Mesendoderm (in vitro differentiated cells): ENCODE results near the gene ADAMTS12.
"Not testable (repeated sequence)": the region's sequence is repeated elsewhere in the genome, so short reads cannot be mapped to it uniquely, and the experiment has no call there.

Experiments
- DNase-seq: peaks from one replicate; pipeline ENCODE4 v3.0.0; 2013
- H2AK5ac ChIP-seq: 2 replicates; pipeline ENCODE4 v1.6.1; 2013; ENCODE audit warnings: low read length, inconsistent platforms
- H2BK120ac ChIP-seq: 2 replicates; pipeline ENCODE4 v1.6.1; 2013; ENCODE audit warnings: low read depth, mild to moderate bottlenecking, low read length, moderate library complexity, mixed read lengths
- H2BK15ac ChIP-seq: replicated peaks from 2 replicates; pipeline ENCODE4 v1.6.1; 2013; ENCODE audit warnings: low read depth, mild to moderate bottlenecking, moderate library complexity
- H2BK5ac ChIP-seq: 2 replicates; pipeline ENCODE4 v1.6.1; 2013; ENCODE audit warnings: low read length, inconsistent platforms
- H3K18ac ChIP-seq: 2 replicates; pipeline ENCODE4 v1.6.1; 2013; ENCODE audit warnings: mild to moderate bottlenecking, low read length, mixed read lengths
- H3K23ac ChIP-seq: one replicate; pipeline ENCODE4 v1.6.1; 2013; ENCODE audit warnings: low read length
- H3K27ac ChIP-seq: 2 replicates; pipeline ENCODE4 v1.5.1; 2013; ENCODE audit warnings: low read depth, mild to moderate bottlenecking, inconsistent platforms, low read length, moderate library complexity
- H3K27me3 ChIP-seq: 2 replicates; pipeline ENCODE4 v1.6.1; 2013; ENCODE audit warnings: low read length, control low read depth, mild to moderate bottlenecking, inconsistent platforms; ENCODE audit not compliant: insufficient read depth, poor library complexity
- H3K36me3 ChIP-seq: 2 replicates; pipeline ENCODE4 v1.6.1; 2013; ENCODE audit warnings: low read length, inconsistent platforms; ENCODE audit not compliant: control insufficient read depth, insufficient read depth
- H3K4ac ChIP-seq: one replicate; pipeline ENCODE4 v1.6.1; 2013; ENCODE audit warnings: low read depth, mild to moderate bottlenecking, low read length, moderate library complexity
- H3K4me1 ChIP-seq: 2 replicates; pipeline ENCODE4 v1.6.1; 2013; ENCODE audit warnings: low read depth, low read length, inconsistent platforms; ENCODE audit not compliant: control insufficient read depth
- H3K4me2 ChIP-seq: 2 replicates; pipeline ENCODE4 v1.6.1; 2013; ENCODE audit warnings: low read length
- H3K4me3 ChIP-seq: 2 replicates; pipeline ENCODE4 v1.5.1; 2013; ENCODE audit warnings: mild to moderate bottlenecking, low read length
- H3K56ac ChIP-seq: one replicate; pipeline ENCODE4 v1.6.1; 2013; ENCODE audit warnings: low read length
- H3K79me1 ChIP-seq: 2 replicates; pipeline ENCODE4 v1.6.1; 2013; ENCODE audit warnings: low read length, inconsistent platforms
- H3K79me2 ChIP-seq: 2 replicates; pipeline ENCODE4 v1.6.1; 2013; ENCODE audit warnings: mild to moderate bottlenecking, low read length; ENCODE audit not compliant: control insufficient read depth, insufficient read depth
- H3K9ac ChIP-seq: 2 replicates; pipeline ENCODE4 v1.6.1; 2013; ENCODE audit warnings: low read length, inconsistent platforms
- H4K5ac ChIP-seq: one replicate; pipeline ENCODE4 v1.6.1; 2013; ENCODE audit warnings: low read length
- H4K8ac ChIP-seq: one replicate; pipeline ENCODE4 v1.6.1; 2013; ENCODE audit warnings: low read depth, mild to moderate bottlenecking, control low read depth, low read length, moderate library complexity
- WGBS: extraction: QIAGEN DNeasy Blood & Tissue Kit; methylation state at CpG from one replicate; pipeline ENCODE4 v1.1.7; 2013; ENCODE audit warnings: low lambda C conversion rate, missing lambda C conversion rate; ENCODE audit not compliant: insufficient coverage; ENCODE audit errors: extremely low coverage; 5-methylcytosine and 5-hydroxymethylcytosine counted together

ADAMTS12 gene

DNA sequence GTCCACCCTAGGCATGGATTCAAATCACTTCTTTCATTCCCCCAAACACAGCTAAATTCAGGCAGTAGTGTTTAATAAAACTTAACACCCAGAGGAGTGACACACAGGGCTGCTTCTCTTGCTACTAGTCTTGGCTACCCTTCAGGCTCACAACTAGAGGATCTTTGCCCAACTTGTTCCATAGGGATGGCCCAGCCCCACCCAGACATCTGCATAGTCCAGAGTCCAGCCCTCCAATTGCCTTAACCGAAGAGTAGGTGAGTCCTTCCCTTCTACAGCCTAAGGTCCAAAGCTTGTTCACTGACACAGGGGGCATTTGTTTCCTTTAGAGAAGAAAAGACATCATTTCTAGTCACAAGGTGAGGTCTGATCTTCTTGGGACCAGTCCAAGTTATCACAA lies 29.2 kb upstream of the ADAMTS12 start:
- no peak overlapping the region for H3K4me3 ChIP-seq
- no peak overlapping the region for H2BK120ac ChIP-seq
- no peak overlapping the region for H3K4ac ChIP-seq
- no peak overlapping the region for H4K5ac ChIP-seq
- H3K4me1 ChIP-seq, result no peaks in the 10 kb centered on the region
- H3K23ac ChIP-seq, result no peak overlapping the region
- no peak overlapping the region for H3K18ac ChIP-seq
- no peak overlapping the region for H2AK5ac ChIP-seq
- H3K4me2 ChIP-seq, result no peak overlapping the region
- H3K27me3 ChIP-seq, result no peaks in the 10 kb centered on the region
- no CpG with 5 or more reads among the region's 1 CpG for WGBS
- H3K79me1 ChIP-seq, result no peaks in the 10 kb centered on the region
- no peak overlapping the region for H2BK15ac ChIP-seq
- no peaks in the 10 kb centered on the region for H3K79me2 ChIP-seq
- no peak overlapping the region for H3K9ac ChIP-seq
- H3K27ac ChIP-seq, result no peak overlapping the region
- DNase-seq, result no peak
- no peak overlapping the region for H4K8ac ChIP-seq
- H2BK5ac ChIP-seq, result no peak overlapping the region
- no peak overlapping the region for H3K56ac ChIP-seq
- no peaks in the 10 kb centered on the region for H3K36me3 ChIP-seq

DNA sequence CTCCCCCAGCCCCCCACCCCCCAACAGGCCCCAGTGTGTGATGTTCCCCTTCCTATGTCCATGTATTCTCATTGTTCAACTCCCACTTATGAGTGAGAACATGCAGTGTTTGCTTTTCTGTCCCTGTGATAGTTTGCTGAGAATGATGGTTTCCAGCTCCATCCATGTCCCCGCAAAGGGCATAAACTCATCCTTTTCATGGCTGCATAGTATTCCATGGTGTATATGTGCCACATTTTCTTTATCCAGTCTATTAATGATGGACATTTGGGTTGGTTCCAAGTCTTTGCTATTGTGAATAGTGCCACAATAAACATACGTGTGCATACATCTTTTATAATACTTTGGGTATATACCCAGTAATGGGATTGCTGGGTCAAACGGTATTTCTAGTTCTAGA lies 23.1 kb upstream of the ADAMTS12 start:
- H3K56ac ChIP-seq, H3K27me3 ChIP-seq, H3K36me3 ChIP-seq, H3K27ac ChIP-seq, H4K8ac ChIP-seq, H3K4ac ChIP-seq, H3K79me1 ChIP-seq, H3K4me3 ChIP-seq, H3K79me2 ChIP-seq, H2BK5ac ChIP-seq, H3K9ac ChIP-seq, H3K18ac ChIP-seq, H4K5ac ChIP-seq, H2BK15ac ChIP-seq, H2AK5ac ChIP-seq, H3K23ac ChIP-seq, DNase-seq, H3K4me2 ChIP-seq, H3K4me1 ChIP-seq, H2BK120ac ChIP-seq: not testable (repeated sequence)
- WGBS, result no CpG with 5 or more reads among the region's 3 CpGs

DNA sequence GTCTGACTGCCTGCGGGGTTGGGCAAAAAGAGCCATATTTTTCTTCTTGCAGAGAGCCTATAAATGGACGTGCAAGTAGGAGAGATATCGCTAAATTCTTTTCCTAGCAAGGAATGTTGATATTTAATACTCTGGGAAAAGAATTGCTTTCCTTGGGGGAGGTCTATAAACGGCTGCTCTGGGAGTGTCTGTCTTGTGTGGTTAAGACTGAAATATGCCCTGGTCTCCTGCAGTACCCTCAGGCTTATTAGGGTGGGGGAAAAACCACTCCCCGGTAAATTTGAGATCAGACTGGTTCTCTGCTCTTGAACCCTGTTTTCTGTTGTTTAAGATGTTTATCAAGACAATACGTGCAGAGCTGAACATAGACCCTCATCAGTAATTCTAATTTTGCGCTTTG lies 14.5 kb upstream of the ADAMTS12 start:
- not testable (repeated sequence) for H3K23ac ChIP-seq, H3K56ac ChIP-seq, H3K4ac ChIP-seq, H3K9ac ChIP-seq, H2AK5ac ChIP-seq, H3K79me2 ChIP-seq, H3K4me1 ChIP-seq, H3K27ac ChIP-seq, H3K4me2 ChIP-seq, H2BK5ac ChIP-seq, H4K8ac ChIP-seq, H3K27me3 ChIP-seq, H3K79me1 ChIP-seq, H3K18ac ChIP-seq, H3K36me3 ChIP-seq, H4K5ac ChIP-seq, H2BK15ac ChIP-seq, H2BK120ac ChIP-seq, H3K4me3 ChIP-seq
- DNase-seq, result peak; percentile 33
- no CpG with 5 or more reads among the region's 7 CpGs for WGBS

DNA sequence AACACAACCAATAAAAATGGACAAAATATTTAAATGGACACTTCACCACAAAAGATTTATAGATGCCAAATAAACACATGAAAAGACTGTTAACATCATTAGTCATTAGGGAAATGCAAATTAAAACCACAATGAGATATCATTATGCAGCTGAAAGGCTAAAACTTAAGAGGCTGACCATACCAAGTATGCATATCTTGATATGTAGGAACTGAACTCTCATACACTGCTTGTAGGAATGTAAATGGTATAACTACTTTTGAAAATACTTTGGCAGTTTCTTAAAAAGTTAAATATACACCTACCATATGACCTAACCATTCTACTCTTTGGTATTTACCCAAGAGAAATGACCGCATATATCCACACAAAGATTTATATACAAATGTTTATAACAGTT lies 13.6 kb upstream of the ADAMTS12 start:
- H2BK5ac ChIP-seq, result no peak overlapping the region
- no peak overlapping the region for H3K9ac ChIP-seq
- no CpG with 5 or more reads among the region's 1 CpG for WGBS
- H3K4me2 ChIP-seq, result no peak overlapping the region
- H3K56ac ChIP-seq, result no peak overlapping the region
- H3K27me3 ChIP-seq, result no peaks in the 10 kb centered on the region
- no peak overlapping the region for H2BK120ac ChIP-seq
- H2BK15ac ChIP-seq, result no peak overlapping the region
- H3K79me1 ChIP-seq, result no peaks in the 10 kb centered on the region
- no peaks in the 10 kb centered on the region for H3K36me3 ChIP-seq
- no peak overlapping the region for H3K4ac ChIP-seq
- no peak overlapping the region for H4K5ac ChIP-seq
- no peak for DNase-seq
- H4K8ac ChIP-seq, result no peak overlapping the region
- H3K18ac ChIP-seq, result no peak overlapping the region
- no peak overlapping the region for H2AK5ac ChIP-seq
- no peak overlapping the region for H3K4me3 ChIP-seq
- H3K79me2 ChIP-seq, result no peaks in the 10 kb centered on the region
- no peak overlapping the region for H3K27ac ChIP-seq
- H3K4me1 ChIP-seq, result no peaks in the 10 kb centered on the region
- no peak overlapping the region for H3K23ac ChIP-seq

DNA sequence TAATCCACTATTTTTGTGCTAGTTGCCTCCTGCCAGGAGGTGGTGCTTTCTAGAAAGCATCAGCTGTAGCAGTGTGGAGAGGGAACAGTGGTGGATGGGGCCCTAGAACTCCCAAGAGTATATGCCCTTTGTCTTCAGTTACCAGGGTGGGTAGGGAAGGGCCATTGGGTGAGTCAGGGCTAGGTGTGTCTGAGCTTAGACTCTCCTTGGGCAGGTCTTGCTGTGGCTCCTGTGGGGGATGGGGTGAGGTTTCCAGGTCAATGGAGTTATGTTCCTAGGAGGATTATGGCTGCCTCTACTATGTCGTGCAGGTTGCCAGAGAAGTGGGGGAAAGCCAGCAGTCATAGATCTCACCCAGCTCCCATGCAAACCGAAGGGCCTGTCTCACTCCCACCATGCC lies 11.3 kb upstream of the ADAMTS12 start:
- no peaks in the 10 kb centered on the region for H3K79me2 ChIP-seq
- no peak overlapping the region for H3K56ac ChIP-seq
- H3K18ac ChIP-seq, result no peak overlapping the region
- no peak overlapping the region for H3K4ac ChIP-seq
- no peaks in the 10 kb centered on the region for H3K36me3 ChIP-seq
- H3K4me1 ChIP-seq, result no peaks in the 10 kb centered on the region
- H3K4me2 ChIP-seq, result no peak overlapping the region
- no peak overlapping the region for H2BK120ac ChIP-seq
- H4K5ac ChIP-seq, result no peak overlapping the region
- H3K23ac ChIP-seq, result no peak overlapping the region
- no peak overlapping the region for H3K9ac ChIP-seq
- WGBS, result no CpG with 5 or more reads among the region's 2 CpGs
- no peaks in the 10 kb centered on the region for H3K79me1 ChIP-seq
- no peaks in the 10 kb centered on the region for H3K27me3 ChIP-seq
- no peak overlapping the region for H2BK5ac ChIP-seq
- no peak for DNase-seq
- H2AK5ac ChIP-seq, result no peak overlapping the region
- no peak overlapping the region for H4K8ac ChIP-seq
- H3K4me3 ChIP-seq, result no peak overlapping the region
- H3K27ac ChIP-seq, result no peak overlapping the region
- H2BK15ac ChIP-seq, result no peak overlapping the region

DNA sequence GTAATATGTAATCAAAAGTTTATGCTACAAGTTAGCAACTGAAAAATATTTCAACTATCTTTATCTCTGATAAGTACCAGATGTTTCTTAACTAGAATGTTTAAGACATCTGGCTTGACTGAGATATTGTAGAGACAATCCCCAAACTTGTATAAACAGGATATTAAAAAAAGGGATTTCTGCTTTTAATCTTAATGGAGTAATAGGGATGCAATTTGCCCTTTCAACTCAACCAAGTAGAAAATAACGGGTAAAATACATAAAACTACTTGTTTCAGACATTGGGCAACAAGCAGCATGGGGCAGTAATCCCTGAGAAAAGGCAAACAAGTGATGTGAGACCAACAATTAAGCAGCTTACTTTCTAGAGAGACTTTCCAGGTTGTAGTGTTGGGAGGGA lies 9.4 kb upstream of the ADAMTS12 start:
- no CpG with 5 or more reads among the region's 1 CpG for WGBS

More for the DNA sequence above, 9.4 kb upstream of the ADAMTS12 start:
- Histone ChIP-seq H3K23ac (no peak overlapping the region), H3K36me3 (no peaks in the 10 kb centered on the region), H3K4me2 (no peak overlapping the region), H3K4me3 (no peak overlapping the region), H4K8ac (no peak overlapping the region), H2BK120ac (no peak overlapping the region), H2BK5ac (no peak overlapping the region), H3K4ac (no peak overlapping the region), H2BK15ac (no peak overlapping the region), H3K4me1 (no peaks in the 10 kb centered on the region), H3K79me2 (no peaks in the 10 kb centered on the region), H3K27ac (no peak overlapping the region), H3K56ac (no peak overlapping the region), H3K79me1 (no peaks in the 10 kb centered on the region), H3K27me3 (no peaks in the 10 kb centered on the region), H4K5ac (no peak overlapping the region), H3K18ac (no peak overlapping the region), H3K9ac (no peak overlapping the region), H2AK5ac (no peak overlapping the region)
- no peak for DNase-seq
